Right renal cortex interstitium (tissue), 3 donors: ENCODE data around the gene WDR90. TPM values are rescaled to one million over a fixed set of nuclear protein-coding genes. Genes with fewer than 3 reads are reported as not detected.
A peak's percentile ranks its signal among the peaks of the same experiment; 100 is the strongest.

Experiments
- DNase-seq, 3 donors: peaks; one replicate each; pipeline ENCODE4 v3.0.0-alpha.2; 2013; ENCODE audit warnings: low read depth in 3 of 3, low spot score in 2 of 3
- polyA plus RNA-seq, 3 donors: library from polyadenylated mRNA; unstranded; fragments of 120-200 nt; gene quantifications; one replicate each; pipeline ENCODE4 v1.2.1, GENCODE V29; 2013; ENCODE audit not compliant: insufficient read length in 3 of 3

WDR90 gene
- polyA plus RNA-seq, 3 donors, result 22.4 to 27.5 (median 22.8) TPM

DNA sequence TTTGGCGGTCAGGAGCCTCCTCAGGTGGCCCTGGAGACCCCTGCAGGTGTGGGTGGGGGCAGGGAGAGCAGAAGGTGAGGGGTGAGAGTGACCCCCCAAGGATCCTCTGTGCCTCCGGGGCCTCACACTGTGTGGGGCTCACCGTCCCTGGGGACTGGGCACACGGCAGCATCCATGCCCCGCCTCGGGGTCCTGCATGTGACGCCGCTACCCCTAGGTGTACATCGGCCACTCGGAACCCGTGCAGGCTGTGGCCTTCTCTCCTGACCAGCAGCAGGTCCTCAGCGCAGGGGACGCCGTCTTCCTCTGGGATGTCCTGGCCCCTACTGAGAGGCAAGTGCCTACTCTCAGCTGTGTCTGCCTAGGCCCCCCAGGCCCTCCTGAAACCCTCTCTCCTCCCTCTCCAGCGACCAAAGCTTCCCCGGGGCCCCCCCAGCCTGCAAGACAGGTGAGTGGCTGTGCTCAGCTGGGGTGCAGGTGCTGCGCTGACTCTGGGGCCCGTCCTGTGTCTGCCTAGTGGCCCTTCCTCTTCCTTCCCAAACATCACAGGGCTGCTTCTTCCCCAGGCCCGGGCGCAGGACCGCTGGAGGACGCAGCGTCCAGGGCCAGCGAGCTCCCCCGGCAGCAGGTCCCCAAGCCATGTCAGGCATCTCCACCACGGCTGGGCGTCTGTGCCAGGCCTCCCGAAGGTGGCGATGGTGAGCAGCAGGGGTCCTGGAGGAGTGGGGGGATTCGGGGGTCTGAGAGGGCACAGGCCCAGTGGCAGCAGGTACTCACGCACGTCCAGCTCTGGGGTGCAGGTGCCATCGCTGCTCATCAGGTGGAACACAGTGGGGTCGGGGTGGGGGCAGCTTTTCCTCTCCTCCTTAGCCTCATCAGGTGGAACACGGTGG lies 9.8 kb downstream of the WDR90 start:
- DNase-seq, result no peak

DNA sequence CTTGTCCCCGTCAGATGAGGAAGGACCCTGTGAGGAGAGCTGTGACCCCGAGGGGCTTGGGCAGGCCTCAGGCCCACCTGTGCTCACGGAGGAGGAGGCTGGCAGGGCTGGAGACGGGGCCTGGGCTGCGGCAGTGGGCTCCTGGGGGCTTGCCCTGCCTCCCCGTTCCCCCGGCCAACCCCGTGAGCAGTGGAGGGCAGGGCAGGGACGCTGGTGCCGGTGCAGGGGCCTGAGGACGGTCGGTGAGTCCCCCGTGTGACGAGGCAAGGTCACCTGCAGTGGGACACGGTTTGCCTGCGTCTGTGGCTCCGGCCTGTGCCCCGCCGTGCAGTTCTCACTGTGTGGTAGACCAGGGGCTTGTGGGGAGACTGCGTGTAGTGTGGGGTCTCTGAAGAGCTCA lies 10.5 kb downstream of the WDR90 start:
- DNase-seq, result no peak

DNA sequence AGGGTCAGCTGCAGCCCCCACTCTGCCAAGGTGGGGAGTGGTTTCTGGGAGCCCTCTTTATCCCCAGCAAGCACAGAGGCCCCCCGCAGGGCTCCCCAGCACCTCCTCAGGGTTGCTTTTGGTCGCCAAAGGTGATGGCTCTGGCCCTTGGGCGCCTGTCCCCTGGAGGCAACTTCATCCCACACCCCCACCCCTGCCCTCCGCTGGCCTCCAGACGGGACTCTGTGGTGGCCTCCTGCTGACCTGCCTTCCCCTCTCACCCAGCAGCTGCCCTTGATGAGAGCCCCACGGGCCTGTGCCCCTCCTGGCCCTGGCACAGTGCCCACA lies 10.9 kb downstream of the WDR90 start:
- no peak for DNase-seq

DNA sequence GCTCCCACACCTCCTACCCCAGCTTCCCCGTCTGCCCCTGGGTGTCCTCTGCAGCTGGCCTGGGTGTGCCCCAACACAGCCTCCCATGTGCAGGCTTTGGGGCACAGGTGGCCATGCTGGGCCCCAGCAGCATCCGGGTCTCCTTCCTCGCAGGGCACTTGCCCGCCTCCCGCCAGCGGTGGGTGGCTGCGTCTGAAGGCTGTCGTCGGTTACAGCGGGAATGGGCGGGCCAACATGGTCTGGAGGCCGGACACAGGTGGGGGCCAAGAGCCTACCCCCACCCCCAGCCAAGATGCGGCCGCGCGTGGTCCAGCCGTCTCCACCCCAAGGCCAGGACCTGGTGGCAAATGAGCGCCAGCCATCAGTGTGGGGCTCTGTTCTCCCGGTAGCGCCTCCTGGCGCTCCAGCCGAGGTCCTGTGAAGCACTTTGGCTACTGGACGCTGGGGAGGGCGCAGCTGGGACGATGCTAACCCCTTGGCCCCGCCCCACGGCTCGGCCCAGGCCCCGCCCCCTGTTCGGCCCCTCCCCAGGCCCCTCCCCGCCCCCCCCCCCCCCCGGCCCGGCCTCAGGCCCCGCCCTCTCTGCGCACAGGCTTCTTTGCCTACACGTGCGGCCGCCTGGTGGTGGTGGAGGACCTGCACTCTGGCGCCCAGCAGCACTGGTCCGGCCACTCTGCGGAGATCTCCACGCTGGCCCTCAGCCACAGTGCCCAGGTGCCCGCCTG lies 11.5 kb downstream of the WDR90 start:
- no peak for DNase-seq

DNA sequence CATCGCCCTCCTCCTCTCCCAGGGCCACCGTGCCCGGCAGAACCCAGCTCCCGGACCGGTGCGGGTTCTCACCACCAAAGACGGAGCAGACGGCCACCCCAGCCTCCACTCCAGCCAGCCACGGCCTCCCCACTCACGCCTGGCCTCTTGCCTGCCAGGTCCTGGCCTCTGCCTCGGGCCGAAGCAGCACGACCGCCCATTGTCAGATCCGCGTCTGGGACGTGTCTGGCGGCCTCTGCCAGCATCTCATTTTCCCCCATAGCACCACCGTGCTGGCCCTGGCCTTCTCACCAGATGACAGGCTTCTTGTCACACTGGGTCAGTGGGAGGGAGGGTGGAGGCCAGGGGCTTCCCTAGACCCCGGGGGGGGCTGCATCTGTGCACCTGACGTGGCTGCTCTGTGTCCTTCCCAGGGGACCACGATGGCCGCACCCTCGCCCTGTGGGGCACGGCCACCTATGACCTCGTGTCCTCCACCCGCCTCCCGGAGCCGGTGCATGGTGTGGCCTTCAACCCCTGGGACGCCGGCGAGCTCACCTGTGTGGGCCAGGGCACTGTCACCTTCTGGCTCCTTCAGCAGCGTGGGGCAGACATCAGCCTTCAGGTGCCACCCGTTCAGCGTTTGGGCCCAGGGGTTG lies 12.1 kb downstream of the WDR90 start:
- no peak for DNase-seq

DNA sequence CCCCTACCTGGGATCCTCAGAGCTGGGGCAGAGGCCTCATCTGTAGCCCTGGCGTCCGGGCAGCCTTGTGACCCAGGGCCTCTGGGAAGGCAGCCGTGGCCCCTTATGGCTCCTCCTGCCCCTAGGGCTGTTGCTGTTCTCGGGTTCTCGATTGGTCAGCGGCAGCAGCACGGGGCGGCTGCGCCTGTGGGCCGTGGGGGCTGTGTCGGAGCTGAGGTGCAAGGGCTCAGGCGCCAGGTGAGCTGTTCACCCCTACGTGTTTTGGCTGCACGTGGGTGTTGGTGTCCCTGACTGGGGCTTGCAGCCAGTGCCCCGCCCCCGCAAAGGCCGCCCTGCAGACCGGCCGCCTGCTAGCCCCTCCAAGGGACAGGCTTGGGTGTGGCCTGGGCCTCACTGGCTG lies 12.9 kb downstream of the WDR90 start:
- DNase-seq, result no peak

DNA sequence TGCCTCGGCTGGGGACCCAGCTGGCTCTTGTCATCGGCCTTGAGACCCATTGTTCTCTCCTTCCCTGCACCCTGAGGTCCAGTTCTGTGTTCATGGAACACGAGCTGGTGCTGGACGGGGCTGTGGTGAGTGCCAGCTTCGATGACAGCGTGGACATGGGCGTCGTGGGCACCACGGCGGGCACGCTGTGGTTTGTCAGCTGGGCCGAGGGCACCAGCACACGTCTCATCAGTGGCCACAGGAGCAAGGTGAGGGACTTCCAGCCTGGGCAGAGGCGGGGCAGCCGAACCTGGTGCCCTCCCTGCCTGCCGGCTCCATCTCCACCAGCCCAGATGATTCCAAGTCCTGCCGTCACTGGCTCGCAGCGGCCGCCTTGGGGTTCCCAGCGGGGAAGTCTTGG lies 13.4 kb downstream of the WDR90 start:
- DNase-seq, result no peak

DNA sequence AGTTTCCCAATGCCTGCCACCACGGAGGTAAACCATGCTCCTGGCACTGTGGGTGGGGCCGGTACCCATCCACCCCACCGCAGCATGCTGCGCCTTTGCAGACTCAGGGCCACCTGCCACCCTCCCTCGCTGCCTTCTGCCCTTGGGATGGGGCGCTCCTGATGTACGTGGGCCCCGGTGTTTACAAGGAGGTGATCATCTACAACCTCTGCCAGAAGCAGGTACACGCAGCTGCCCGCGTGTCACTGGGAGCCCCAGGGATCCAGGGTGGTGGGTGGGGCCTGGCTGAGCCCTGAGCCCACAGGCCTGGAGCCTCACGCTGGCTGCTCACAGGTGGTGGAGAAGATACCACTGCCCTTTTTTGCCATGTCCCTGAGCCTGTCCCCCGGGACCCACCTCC lies 17.4 kb downstream of the WDR90 start:
- DNase-seq, result no peak

DNA sequence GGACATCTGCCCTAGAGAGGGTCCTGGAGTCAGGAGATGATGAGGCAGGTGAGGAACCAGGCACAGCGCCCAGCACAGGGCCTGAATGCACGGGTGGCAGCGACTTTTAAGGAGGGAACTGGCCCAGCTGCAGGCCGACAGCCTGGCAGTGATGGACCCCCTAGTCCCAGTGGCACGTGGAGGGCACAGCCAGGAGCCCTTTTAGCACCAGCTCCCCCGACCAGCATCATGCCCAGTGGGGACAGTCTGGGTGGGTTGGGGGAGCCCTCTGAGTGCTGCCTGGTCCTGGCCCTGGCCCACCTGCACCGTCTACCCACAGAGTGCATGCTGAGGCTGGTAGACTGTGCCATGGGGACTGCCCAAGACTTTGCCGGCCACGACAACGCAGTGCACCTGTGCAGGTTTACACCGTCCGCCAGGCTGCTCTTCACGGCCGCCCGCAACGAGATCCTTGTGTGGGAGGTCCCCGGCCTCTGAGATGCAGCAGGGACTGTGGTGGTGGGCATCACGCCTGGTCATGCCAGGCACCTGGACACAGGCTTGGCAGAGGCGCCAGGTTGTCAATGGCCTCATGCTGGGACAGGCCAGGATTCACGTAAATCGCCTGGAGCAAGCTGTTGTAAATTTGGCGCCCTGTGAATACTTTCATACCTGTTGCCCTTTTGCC lies 18.1 kb downstream of the WDR90 start:
- no peak for DNase-seq

DNA sequence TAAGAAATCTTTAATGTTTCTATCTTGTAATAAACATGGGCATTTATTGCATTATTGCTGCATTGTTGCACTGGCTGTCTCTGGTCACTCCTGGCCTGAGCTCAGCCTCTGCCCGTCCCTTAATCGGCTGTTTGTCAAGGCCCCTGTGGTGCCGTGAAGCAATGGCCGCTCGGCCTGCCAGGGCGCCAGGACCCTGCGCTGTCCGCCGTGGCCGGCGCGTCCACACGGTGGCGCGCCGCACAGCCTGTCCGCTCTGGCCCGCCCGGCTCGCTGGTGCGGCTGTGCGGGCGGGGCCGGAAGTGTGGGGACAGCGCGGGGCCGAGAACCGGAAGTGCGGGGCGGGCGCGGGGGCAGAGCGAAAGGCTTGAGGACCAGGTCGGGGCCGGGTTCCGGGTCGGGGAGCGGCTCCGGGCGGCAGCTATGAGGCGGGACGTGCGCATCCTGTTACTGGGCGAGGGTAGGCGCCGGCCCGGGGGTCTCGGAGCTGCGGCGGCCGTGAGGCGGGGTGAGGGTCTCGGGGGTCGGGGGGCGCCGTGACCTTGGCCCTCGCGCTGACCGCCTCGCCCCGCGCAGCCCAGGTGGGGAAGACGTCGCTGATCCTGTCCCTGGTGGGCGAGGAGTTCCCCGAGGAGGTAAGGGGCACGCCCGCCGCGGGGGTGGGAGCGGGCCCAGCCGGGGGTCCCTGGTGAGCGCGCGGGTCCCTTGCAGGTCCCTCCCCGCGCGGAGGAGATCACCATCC lies 18.8 kb downstream of the WDR90 start, which contains the start of gene RHOT2:
Gene RHOT2, plus strand, starts transcription at position 353 of the 739 bp plus-strand sequence. Its CDS starts 68 bp downstream, at position 421.
- DNase-seq, result peak in 2 of 3 donors; percentile 78 to 84

DNA sequence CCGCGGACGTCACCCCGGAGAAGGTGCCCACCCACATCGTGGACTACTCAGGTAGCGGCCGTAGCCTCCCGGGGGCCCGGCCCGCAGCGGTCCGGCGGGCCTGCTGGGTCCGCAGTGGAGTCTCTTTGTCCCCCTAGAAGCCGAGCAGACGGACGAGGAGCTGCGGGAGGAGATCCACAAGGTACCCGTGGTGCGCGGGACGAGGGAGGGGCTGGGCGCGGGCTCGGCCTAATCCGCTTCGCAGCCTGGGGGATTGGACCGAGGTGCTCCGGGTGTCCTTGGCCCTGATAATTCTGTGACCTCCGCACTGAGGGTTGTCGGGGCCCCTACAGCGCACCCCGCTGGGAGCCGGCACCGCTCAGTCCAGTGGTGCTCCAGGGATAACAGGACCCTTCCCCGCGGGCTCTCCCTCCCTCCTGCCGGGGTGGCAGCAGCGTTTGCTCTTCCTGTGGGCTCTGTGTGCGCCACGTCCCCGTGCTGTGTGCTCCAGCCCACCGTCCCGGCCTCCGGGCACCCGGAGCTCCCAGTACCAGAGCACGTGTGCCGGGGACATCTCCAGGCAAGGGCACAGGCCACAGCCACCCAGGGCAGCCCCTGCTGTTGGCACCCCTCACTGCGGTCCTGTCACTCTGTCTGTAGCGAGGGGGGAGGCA lies 19.5 kb downstream of the WDR90 start:
- DNase-seq, result no peak

DNA sequence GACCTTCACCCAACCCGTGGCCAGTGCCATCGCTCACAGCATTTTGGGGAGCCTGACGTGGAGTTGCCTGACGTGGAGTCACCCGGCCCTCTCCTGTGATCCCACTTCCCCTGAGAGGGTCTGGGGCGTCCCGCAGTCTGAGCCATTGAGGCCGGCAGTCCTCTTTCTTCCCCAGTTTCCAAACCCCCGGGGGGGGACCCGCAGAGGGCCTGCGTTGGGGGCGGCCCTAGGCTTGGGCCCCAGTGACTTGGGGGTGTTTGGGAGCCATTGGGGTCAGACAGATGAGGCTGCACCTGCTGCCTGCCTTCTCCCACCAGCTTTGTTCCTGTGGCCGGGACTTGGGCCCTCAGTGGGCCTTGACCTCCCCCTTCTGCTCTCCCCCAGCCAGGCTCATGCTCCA lies 20.5 kb downstream of the WDR90 start:
- DNase-seq, result no peak

DNA sequence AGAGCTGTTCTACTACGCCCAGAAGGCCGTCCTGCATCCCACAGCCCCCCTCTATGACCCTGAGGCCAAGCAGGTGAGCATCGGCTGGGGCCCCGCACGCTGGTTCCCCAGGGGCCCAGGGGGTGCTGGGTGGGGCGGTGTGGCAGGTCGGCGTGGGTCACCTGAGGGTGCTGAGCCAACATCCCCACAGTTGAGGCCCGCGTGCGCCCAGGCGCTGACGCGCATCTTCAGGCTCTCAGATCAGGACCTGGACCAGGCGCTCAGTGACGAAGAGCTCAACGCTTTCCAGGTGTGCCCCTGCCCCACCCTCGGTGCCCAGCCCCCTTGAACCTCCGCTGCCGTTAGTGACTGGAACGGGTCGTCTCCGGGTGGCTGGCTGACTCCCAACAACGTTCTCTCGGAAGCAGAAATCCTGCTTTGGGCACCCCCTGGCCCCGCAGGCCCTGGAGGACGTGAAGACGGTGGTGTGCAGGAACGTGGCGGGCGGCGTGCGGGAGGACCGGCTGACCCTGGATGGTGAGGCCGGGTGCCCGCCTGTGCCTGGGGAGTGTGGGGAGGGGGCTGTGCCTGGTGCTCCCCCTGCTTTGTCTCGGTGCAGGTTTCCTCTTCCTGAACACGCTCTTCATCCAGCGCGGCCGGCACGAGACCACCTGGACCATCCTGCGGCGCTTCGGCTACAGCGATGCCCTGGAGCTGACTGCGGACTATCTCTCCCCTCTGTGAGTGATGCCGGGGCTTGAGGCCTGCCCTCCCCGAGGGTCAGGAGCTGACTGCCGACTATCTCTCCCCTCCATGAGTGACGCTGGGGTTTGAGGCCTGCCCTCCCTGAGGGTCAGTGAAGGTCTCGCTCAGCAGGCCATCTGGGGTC lies 21.6 kb downstream of the WDR90 start:
- DNase-seq, result no peak

DNA sequence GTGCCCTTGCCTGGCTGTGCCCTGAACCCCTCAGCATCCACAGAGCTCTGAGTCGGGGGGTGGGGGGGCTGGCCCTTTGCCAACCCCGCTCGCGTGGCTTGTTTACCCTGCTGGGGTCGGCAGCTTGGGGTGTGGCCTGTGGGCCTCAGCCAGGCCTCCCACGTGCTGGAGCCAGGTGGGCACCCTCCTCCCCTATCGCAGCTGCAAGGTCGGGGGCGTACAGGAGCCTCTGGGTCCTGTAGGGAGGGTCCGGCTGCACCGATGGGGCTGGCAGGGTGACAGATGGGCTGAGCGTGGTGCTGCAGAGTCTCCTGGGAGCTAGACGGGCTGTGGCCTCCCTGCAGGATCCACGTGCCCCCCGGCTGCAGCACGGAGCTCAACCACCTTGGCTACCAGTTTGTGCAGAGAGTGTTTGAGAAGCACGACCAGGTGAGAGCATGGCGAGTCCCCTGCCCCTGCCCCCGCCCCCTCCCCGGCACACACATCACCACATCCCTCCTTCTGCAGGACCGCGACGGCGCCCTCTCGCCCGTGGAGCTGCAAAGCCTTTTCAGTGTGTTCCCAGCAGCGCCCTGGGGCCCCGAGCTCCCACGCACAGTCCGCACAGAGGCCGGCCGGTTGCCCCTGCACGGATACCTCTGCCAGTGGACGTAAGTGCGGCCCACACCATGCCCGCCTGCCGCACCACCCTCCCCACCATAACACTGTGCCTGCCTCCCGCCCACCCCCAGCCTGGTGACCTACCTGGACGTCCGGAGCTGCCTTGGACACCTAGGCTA lies 22.4 kb downstream of the WDR90 start:
- no peak for DNase-seq

DNA sequence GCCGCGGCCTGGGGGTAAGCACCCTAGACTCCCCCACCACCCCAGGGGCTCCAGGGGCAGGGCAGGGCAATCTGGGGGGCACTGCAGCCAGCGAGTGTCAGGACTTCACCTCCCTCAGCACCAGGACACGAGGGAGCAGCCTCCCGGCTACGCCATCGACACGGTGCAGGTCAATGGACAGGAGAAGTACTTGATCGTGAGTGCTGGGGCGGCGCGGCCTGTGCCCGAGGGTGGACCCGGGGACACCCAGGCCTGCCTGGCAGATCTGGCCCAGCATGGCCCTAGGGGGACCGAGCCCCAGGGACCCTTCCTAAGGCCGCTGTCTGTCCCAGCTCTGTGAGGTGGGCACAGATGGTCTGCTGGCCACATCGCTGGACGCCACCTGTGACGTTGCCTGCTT lies 23.2 kb downstream of the WDR90 start:
- DNase-seq, result no peak

DNA sequence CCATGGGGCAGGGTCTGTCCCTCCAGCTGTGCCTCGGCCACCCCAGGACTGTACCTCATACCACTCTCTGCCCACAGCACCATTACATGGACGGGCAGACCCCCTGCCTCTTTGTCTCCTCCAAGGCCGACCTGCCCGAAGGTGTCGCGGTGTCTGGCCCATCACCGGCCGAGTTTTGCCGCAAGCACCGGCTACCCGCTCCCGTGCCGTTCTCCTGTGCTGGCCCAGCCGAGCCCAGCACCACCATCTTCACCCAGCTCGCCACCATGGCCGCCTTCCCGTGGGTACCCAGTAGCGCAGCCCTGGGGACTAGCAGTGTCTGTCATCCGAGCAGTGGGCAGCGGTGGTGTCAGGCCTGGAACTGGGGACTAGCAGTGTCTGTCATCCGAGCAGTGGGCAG lies 23.7 kb downstream of the WDR90 start:
- no peak for DNase-seq

DNA sequence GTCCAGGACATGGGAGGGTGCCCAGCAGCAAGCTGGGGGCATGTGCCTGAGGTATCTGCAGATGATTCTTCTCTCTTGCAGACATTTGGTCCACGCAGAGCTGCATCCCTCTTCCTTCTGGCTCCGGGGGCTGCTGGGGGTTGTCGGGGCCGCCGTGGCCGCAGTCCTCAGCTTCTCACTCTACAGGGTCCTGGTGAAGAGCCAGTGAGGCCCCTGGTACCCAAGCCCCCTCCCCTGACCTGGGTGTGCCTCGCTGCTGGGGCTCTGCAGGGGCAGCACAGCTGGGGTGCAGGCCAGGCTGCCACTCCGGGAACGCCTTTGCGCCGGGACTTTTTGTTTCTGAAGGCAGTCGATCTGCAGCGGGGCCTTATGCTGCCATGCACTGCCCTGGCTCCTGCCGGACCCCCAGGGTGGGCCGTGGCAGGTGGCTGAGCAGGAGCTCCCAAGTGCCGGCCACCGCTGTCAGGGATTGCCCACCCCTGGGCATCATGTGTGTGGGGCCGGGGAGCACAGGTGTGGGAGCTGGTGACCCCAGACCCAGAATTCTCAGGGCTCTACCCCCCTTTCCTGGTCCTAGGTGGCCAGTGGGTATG lies 24.3 kb downstream of the WDR90 start:
- no peak for DNase-seq
